ENCODE measurements around the gene DPT.

- TF ChIP-seq GABPA (IDR thresholded peaks at IDR 0.05; ENCODE audit: low read depth) (no peak), JUND (IDR thresholded peaks at IDR 0.05) (no peak), GATA2 (CRISPR knock-in tag; IDR thresholded peaks at IDR 0.05) (no peak), CTCF (IDR thresholded peaks at IDR 0.05) (no peak), EZH2phosphoT487 (IDR thresholded peaks at IDR 0.05; ENCODE audit: borderline replicate concordance, low read depth) (no peak), FOXJ3 (CRISPR knock-in tag; IDR thresholded peaks at IDR 0.05) (no peak), FOXM1 (IDR thresholded peaks at IDR 0.05; ENCODE audit: low read depth) (no peak), IRF3 (IDR thresholded peaks at IDR 0.05; ENCODE audit: low read depth, low read length) (no peak), SMC3 (IDR thresholded peaks at IDR 0.05; ENCODE audit: low read depth, low read length) (no peak)
Observed at GRCh38 chr1:168688644-168689326, 40.2 kb downstream of the DPT start.

Data from SK-N-SH (cell line).